Right kidney (tissue), 1 donor: Measurements from ENCODE around the gene CLEC7A.
A peak's percentile ranks its signal among the peaks of the same experiment; 100 is the strongest.

Experiments
- DNase-seq: peaks from one replicate; pipeline ENCODE4 v3.0.0-alpha.2; 2016

CLEC7A gene

DNA sequence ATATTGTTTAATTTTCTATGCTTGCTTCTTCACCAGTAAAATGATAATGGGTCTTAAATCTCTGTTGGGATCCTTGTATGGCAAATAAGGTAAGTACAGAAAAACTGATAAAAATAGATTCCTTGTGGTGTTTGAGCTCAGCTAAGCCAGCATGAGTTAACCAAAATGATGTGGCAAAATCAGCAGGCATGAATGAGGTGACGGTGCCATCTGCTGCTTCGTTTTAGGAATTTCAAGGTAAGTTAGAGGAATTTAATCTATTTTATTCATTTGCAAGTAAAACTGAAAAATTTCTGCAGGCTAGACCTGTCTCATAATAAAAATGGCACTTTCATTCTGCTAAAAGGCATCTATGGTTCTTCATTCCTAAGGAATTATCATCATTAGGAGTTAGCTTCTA, 10.0 kb upstream of the CLEC7A start:
- DNase-seq: peak; percentile 14

DNA sequence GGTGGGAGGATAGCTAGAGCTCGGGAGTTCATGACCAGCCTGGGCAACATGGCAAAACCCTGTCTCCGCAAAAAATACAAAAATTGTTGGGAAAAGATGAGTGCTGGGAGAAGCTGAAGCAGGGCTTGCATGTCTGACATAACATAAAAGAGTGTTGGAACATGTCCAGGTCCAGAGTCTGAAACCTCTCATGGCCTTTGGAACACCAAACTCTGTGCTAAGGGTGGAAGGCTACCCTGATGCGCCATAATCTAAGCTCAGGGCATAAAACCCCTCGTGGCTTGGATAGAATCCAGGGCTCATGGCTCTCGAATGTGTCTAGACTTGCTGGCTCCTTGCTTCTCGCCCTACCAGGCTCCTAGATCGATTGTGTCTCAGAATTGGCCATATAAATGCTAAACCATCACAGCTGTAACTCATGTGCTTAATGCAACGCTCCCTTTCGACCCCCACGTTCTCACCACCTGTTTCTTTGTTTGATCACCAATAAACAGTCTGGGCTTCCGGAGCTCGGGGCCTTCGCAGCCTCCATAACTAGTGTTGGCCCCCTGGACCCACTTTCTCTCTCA, 6.7 kb upstream of the CLEC7A start:
- DNase-seq: no peak

DNA sequence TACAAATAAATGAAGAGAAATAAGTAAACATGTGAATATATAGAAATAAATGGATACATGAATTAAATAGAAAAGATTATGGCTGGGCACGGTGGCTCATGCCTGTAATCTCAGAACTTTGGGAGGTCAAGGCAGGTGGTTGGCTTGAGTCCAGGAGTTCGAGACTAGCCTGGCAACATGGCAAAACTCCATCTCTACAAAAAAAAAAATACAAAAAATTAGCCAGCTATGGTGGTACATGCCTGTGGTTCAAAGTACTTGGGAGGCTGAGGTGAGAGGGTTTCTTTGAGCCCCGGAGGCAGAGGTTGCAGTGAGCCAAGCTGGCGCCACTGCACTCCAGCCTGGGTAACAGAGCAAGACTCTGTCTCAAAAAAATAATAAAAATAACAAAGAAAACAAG, 5.1 kb upstream of the CLEC7A start:
- no peak for DNase-seq

DNA sequence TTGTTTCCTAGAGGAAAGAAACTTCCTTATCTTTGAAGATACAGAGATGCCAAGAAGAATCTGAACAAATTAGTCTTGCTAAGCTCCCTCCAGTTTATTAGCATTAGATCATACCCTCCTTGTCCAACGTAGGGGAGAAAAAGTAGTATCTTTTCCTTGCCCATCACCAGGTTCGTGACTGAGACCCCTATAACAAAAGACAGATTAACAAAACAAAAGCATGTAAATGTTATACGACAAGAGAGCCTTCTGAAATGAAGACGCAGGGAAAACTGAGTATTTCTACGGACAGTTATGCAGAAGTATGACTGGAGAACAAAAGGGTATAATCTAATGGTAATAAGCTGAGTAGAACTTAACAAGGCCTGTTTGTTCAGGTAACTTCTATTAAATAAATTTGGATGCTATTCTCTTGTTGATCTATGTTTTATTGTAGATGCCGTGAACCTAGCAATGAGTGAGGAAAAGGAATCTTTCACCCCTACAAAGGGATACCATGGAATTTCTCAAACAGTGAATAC, 2.9 kb upstream of the CLEC7A start:
- DNase-seq: no peak

DNA sequence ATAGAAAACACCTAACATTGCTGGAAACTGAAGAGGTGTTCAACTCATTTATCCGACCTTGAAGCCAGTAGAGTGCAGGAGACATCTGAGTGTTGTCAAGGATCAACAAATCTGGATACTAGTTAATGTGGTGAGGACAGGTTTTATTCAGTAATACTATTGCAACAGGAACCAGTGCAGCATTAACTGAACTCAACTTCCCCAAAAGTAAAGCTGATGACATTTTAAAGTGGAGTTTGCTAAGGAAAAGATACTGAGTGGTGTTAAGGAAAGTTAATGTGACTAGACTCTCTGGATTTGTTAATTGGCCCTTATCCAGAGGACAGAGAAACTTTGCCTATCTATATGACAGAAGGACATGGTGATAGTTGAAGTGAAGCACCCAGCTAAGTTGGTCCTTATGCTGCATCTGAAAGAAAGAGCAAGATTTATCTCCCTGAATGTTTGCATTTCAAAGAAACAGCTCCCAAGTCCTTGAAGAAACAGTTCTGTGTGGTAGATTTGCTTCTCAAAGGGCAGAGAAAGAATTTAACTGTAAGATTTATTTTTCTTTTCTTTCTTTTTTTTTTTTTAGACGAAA, 1.2 kb upstream of the CLEC7A start:
- DNase-seq: no peak

DNA sequence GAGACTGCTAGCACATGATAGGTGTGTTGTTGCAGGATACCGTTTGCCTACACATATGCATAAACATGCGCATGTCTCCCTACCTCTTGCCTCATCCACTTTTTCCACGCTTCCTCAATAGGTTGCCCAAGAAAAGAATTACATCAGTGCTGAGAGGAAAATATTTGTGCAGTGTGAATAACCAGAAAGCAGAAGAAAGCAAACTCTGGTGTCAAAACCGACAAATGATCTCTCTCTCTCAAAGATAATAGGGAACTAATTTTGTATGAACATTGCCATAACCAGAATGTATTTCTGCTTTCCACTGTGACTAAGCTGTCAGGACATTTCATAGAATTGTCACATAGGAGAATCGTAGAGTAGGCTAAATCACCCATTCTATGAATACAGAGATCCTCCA, 1.3 kb downstream of the CLEC7A start:
- no peak for DNase-seq

DNA sequence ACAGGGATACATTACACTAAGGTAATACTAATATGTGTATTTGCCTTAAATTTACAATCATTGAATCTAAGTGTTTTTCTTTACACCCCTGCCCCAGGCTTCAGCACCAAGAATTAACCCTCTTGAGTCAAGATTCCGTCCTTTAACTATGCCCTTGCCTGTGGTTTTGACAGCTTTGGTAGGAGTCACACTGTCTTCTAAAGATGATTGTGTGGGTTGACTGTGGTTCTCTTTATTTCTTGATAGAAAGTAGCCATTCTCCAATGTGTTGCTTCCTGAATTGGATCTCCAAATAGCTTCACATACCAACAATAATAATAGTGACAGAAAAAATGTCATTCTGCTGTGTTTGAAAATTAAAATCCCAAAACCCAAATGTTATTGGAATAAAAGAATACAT, 3.6 kb downstream of the CLEC7A start:
- DNase-seq: no peak

DNA sequence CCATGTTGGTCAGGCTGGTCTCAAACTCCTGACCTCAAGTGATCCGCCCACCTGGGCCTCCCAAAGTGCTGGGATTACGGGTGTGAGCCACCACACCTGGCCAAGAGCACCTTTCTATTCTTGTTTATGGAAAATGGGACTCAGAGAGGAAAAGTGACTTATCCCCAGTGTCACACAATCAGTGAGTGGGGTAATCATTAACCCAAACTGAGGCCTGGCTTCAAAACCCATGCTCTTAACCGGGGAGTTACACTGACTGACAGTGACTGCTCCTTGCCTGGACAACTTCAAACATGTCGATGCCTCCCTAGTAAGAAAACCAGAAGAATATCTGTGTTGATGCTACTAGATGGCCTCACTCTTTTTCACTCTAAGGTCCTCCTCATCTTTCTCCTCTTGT, 7.3 kb downstream of the CLEC7A start:
- DNase-seq: no peak

DNA sequence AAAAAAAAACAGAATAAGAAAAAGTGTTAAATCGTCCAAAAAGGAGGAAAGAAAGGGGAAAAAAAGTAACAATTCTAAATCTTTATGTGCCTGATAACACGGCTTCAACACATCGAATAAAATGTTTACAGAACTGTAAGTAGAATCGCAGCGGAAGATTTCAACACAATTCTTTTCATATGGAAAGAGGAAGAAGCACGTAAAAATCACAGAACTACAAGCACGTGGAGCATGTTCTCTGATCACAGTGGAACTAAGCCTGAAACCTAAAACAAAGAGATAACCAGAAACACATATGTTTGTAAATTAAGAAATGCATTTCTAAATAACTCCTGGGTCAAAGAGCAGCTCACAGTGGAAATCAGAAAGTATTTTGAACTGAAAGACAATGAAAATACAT, 8.7 kb downstream of the CLEC7A start:
- DNase-seq: no peak

DNA sequence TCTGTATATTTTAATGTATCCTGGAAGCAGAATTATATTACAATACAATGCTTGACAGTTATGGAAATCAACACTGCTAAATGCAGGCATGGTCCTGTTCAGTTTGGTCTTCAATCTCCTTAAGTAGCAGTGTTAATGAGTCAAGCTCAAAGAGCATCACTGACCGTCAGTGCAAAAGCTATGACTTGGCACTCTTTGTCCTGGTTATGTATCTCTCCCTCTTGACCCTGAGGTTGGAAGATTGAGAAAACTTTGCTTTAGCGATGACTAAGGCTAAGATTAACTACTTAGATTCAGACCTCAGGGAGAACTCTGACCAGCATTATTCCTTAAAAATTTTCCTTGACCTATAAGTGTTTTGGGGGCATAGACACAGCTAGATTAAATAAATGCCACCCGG, 10.9 kb downstream of the CLEC7A start:
- no peak for DNase-seq

DNA sequence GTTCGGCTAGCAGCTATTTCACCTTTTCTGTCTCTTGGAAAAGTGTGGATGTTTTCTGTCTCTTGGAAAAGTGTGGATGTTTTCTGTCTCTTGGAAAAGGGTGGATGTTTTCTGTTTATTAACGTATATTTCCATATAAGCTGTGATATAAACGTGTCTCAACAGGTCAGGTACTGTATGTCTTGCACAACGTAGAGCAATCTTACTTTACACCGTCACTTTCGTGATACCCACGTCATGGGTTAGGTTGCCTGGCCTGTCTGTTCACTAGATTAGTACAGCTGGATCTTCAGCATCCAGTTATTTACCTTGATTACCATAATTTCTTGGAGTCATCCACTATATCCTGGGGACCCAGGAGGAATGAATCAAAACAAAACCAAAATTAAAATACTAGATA, 14.1 kb downstream of the CLEC7A start:
- no peak for DNase-seq

DNA sequence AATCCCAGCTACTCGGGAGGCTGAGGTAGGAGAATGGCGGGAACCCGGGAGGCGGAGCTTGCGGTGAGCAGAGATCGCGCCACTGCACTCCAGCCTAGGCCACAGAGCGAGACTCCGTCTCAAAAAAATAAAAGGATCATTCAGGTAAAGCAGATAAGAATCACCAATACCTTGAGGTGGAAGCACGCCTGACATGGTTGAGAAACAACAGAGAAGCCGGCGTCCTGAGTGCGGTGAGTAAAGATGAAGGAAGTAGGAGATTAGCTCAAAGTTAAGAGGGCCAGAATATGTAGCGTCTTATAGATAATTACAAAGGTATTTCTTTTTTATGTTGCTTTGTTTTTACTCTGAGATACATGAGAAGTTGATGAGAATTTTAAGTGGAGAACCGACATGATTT, 14.7 kb downstream of the CLEC7A start:
- no peak for DNase-seq

DNA sequence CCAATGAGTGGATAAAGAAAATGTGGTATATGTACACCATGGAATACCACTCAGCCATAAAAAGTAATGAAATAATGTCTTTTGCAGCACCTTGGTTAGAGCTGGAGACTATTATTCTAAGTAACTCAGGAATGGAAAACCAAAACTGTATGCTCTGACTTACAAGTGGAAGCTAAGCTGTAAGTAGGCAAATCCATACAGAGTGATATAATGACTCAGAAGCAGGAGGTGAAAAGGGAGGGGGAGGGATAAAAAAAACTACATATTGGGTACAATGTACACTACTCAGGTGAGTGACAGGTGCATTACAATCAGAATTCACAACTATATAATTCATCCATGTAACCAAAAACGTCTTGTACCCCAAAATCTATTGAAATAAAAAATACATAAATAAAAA, 16.1 kb downstream of the CLEC7A start:
- DNase-seq: no peak

DNA sequence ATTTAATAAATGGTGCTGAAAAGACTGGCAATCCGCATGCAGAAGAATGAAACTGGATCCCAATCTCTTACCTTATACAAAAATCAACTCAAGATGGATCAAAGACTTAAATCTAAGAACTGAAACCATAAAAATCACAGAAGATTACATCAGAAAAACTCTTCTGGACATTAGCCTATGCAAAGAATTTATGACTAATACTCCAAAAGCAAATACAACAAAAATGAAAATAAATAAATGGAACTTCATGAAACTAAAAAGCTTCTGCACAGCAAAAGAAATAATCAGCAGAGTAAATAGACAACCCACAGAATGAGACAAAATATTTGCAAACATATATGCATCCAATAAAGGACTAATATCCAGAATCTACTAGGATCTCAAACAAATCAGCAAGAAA, 16.9 kb downstream of the CLEC7A start:
- no peak for DNase-seq

DNA sequence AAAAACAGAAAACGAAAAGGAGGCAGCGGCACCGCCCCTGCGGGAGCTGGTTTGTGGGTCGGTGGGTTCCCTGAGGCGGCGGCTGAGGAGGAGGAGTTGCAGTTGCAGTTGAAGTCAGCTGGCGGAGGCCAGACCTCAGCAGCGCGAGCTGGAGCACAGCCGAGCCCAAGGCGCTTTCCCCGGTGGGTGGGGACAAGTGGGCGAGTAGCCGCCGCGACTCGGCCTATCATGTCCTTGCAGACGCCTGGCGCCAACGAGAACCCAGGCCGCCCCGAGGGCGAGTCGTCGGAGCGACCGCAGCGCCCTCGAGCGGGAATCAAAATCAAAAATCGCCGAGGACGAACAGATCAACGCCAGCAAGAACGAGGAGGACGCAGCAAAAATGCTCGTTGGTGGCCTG, 18.5 kb downstream of the CLEC7A start:
- DNase-seq: no peak

DNA sequence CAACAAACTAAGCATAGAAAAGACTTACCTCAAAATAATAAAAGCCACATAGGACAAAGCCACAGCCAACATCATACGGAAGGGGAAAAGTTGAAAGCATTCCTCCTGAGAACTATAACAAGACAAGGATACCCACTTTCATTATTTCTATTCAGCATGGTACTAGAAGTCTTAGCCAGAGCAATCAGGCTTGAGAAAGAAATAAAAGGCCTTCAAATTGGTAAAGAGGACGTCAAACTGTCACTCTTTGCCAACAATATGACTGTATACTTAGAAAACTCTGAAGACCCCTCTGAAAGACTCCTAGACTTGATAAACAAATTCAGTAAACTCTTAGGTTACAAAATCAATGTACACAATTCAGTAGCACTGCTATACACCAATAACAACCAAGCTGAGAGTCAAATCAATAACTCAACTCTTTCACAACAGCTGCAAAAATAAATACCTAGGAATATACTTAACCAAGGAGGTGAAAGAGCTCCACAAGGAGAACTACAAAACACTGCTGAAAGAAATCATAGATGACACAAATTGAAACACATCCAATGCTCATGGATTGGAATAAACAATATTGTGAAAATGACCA, 19.6 kb downstream of the CLEC7A start:
- DNase-seq: no peak

DNA sequence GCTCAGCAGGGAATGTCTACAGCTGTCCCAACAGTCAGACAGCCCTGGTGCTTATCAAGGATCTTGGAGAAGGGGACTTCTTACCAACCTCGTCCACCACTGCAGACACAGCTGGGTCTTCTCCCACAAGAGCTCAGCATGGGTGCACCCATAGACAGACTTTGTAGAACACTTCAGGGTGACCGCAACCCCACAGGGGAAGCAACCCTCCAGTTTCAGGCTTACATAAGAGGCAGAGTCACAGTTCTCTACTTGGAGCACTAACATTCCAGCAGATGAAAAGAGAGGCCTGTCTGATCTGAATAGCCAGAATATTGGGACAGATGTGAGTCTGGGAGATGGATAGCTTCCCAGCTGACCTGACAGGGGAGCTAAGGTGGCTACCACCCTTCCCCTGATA, 27.7 kb downstream of the CLEC7A start:
- DNase-seq: no peak

DNA sequence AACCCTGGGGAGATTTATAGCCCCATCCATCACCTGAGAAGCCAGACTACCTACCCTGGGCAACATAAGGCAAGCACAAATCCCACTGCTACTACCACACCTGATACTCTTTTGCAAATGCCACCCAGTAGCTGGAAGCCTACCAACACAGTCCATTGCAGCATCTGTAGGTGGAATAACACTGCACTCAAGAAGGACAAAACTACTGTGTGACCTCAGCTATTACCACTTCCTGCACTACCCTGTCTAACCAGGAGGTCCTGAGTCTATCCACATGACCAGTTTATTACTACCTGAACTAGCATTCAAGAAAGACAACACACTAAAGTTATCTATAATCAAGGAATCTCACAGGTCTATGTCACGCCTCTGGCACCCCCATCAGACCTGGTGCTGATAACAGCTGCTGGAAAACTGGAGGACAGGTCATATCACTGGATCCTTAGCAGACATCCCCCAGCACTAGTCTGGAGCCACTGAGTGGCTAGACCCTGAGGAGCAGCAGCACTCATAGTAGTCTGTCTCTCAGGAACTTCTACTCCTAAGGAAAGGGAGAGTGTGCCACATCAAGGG, 28.3 kb downstream of the CLEC7A start:
- DNase-seq: no peak

DNA sequence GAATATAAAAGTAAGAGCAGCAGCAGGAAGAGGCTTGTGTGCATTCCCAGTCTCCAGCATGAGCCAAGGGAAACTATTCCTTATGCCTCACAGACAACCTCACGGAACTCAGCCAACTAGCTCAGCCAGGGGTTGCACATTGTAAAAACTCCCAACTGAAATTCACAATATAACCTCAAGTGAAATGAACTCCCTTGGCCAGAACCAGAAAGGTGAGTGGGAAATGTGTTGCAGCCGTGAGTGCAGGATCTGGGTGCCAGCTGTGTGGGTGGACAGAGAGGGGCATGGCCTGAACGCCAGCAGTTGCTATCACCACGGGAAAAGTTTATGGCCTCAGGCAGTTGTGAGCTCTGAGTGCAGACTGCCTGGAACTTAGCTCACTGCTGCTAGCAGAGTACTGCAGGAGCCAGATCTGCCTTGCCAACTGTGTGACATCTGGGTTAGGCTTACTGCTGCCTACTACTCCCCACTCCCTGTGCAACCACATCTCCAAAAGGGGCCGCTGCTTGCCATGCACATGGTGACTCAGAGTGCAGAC, 28.9 kb downstream of the CLEC7A start:
- DNase-seq: peak; percentile 25

DNA sequence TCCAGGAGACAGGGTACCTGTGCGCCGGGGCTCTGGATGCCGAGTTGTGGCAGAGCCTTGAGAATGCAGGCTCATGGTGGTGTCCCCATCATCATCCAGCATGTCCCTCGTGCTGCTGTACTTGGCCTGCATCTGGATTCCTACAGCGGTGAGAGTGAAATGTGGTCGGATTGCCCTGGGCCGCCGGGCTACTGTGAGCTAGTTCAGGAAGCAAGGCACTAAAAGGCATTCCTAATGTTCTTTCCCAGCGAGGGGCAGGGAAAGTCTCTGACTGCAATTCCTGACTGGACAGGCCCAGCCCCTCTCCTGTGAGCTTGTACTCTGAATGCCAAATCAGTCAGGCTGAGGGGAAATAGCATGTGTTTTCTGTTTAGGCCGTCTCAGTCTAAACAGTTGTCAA, 31.2 kb downstream of the CLEC7A start, which contains the start of gene CLEC1A:
Gene CLEC1A (minus strand): TSS at position 195 of the 400 bp plus-strand sequence. CDS start 63 bp downstream, at position 132.
- peak; percentile 5 for DNase-seq

DNA sequence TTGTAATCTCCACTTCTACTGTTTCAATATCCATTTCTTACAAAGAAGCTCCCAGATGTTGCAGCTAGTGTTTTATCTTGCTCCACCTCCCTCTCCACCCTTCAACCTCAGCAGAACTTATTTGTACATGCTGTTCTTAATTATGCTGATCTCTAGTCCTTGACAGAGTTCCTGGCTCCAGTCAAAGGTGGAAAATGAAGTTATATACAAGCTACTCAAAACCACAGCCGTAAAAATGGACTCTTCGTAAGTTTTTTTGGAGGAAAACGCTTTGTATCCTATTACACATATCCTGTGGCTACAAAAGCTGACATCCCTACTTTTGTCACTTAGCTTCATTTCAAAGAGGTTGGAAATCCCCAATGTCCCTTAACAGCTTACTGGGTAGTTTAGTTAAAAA, 32.5 kb downstream of the CLEC7A start:
- DNase-seq: no peak

DNA sequence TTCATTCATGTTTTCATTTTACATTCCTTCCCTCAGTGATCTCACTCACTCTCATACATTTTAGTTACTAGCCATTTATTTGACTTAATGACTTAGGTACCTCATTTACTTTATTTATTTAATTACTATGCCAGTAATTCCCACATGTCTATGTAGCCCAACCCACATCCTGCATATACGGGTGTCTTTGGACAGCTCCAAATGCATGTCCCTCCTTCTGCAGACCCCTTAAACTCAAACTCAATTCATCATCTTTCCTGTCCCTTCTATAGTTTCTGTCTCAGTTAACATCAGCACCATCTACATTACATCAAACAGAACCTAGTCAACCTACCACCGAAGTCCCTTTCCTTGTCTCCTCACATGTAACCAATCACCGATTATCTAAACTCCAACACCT, 34.0 kb downstream of the CLEC7A start:
- no peak for DNase-seq

DNA sequence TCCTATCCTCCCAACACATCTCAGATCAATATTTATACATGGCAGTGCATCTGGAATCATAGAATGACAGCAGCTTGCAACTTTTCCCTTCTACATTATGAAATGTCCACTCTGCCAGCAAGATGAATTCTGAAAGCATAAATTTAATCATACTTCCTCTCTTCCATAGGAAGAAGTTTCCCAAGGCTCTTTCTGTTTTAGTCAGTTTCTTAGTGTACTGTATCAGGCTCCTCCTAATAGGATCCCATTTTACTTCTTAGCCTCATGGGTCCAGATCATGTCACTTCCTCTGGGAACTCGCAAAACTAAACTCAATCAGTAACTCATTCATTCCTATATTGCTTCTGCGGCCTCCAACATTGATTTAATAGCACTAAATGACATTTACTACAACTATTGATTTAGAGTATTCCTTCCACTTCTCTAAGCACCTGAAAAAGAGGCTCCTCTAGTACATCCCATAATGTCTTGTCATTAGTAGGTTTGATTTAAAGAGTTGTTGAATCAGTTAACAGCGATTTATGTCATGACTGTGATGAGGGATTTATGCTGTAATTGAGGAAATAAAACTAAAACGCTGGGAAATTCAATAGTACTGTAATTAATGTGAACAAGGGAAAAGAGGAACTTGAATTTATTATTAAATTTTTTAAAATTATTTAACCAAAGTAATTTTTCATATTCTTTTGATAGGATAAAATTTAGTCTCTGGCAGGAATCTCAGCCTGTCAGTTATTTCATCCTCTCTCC, 35.2 kb downstream of the CLEC7A start:
- no peak for DNase-seq
